GM20431 (cell line): ENCODE data around the gene POC1A.

ENCODE experiments used
- in situ Hi-C: fragments of 300-500 bp; cut with MseI, MboI; formaldehyde crosslinking; loops from one replicate; pipeline ENCODE4 v1.15.0; 2020; ENCODE audit warnings: low sequenced_read_pairs; ENCODE audit not compliant: unreplicated experiment

Gene POC1A

GRCh38 chr3:52134761-52135160 lies 19.5 kb downstream of the POC1A start:
- in situ Hi-C loops, result no loop called here

DNA sequence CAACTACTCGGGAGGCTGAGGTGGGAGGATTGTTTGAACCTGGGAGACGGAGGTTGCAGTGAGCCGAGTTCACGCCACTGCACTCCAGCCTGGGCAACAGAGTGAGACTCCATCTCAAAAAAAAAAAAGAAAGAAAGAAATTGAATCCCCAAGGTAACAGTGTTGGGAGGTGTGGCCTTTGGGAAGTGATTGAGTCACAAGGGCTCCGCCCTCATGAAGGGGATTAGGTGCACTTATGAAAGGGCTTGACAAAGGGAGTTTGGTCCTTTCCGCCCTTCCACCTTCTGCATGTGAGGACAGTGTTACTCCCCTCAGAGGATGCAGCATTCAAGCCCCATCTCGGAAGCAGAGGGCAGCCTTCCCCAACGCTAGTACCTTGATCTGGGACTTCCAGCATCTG lies 21.3 kb downstream of the POC1A start:
- in situ Hi-C loops, result no loop called here

DNA sequence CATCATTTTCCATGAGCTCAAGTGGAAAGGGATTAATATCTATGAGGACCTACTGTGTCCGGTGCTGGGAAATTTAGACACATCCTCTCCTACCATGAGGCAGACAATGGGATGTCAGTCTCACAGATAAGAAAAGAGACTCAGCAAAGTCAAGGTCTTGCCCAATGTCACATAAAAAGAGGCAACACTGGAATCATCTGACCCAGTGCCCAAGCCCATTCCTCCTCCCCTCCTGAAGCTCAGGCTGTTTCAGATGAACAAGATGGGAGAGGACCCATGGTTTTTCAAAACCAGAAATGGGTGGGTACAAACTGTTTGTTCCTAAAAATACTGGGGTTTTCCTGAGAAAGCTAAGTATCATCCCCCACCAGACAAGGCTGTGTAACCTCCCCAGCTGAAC lies 22.2 kb downstream of the POC1A start:
- in situ Hi-C loops, result no loop called here

GRCh38 chr3:52130966-52131622 lies 23.1 kb downstream of the POC1A start:
- in situ Hi-C loops, result no loop called here

- in situ Hi-C loops, result loop anchor here (10.0 kb wide), 1 partner anchor 123 kb away; no protein-coding TSS in a partner anchor
Measured at GRCh38 chr3:52128118-52128683, 26.0 kb downstream of the POC1A start.

- in situ Hi-C loops, result loop anchor here (10.0 kb wide), 1 partner anchor 122 kb away; no protein-coding TSS in a partner anchor
Measured at GRCh38 chr3:52126500-52126899, 27.7 kb downstream of the POC1A start.

DNA sequence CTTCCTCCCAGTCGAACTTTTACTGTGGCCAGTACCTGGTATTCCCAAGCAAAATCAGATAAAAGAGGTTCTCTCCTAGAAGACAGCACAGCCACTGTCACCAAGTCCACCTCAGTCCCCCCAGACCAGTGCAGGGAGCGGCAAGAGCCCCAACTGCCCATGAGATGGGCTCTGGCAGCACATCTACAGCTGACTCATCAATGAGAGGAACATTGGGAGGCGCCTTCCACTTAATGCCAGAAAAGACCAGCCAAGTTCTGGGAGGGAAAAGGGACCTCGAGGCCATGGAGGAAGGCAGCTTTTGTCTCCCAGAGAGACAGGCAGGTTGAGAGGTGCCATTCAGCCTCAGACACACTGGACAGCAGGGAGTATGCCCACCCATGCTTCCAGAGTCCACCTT lies 28.2 kb downstream of the POC1A start:
- in situ Hi-C loops, result loop anchor here (10.0 kb wide), 1 partner anchor 121 kb away; no protein-coding TSS in a partner anchor

DNA sequence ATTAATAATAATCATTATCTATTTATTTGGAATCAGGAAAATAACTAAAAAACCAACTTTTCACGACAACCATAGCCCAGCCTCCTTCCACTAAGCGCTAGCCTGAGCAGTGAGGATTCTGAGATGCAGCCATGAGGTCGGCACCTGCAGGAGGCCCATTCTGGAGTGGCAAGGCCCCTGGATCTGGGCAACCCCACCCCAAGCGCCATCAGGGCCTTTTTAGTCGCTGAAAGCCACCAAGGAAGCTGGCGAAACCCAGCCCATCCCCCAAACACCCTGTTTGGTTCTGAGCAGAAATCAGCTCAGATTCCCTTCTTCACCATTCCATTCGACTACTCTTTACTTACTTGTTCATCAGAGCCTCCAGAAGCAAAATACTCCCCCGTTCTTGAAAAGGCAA lies 29.5 kb downstream of the POC1A start:
- in situ Hi-C loops, result loop anchor here (10.0 kb wide), 1 partner anchor 120 kb away; no protein-coding TSS in a partner anchor

DNA sequence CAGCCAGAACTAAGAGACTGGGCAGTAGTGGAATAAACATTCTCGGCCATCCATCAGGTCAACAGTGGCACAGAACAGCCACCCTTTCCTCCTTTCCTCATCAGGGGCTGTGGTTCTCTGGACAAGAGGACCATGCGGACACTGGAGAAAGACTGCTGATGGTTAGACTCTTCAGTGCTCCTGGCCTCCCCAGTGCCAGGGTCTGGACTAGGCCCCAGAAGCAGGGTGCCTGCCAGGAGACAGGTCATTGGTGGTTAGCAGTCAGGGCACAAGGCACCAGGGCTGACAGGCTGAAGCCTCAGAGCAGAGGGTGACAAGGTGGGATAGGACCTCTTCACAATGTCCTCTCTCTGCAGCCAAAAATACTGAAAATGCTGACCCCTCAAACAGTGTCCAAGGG lies 30.1 kb downstream of the POC1A start:
- in situ Hi-C loops, result loop anchor here (10.0 kb wide), 1 partner anchor 119 kb away; no protein-coding TSS in a partner anchor

DNA sequence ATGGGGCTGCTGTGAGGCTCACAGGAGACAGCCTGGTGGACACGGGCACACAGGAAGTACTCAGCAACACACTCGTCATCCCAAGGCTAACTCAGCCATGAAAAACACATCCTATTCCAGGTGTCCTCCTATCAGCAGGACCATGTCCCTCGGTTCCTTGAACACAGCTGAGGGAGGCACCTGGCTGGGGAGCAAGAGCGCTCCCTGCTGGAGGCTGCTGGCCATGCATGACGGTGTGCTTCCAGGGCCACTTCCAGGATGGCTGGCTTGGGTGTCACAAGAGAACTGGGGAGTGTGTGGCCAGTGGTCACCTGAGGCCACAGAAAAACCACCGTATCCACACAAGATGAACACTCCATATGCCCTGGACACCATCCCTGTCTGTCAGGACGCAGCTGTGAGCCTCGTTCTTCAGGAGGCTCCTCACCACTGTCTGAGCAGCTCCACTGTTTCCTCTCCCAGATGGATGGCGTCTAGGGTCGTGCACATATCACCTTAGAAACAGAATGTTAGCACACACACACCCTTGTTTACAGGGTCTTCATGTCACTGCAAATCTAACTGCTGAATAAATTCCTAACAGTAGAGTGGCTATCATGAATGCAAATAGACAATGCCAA lies 31.0 kb downstream of the POC1A start:
- in situ Hi-C loops, result loop anchor here (10.0 kb wide), 1 partner anchor 118 kb away; no protein-coding TSS in a partner anchor

DNA sequence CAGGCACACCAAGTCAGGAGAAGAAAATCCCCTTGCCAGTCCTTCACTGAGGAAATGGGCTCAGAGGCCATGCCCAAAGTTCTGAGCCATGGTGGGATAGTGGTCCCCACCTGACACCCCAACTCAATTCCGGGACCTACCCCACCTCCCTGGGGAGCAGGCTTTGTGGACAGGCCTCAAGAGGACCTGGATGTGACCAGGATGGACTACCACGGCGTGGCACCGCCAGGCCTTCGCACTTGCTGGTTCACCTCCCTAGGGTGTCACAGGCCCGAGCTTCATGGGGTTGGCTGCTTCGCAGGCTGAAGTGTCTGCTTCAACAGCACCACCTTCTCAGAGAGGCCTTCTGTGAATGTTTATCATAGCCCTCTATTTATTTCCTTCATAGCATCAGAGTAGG lies 31.7 kb downstream of the POC1A start:
- in situ Hi-C loops, result loop anchor here (10.0 kb wide), 1 partner anchor 118 kb away; no protein-coding TSS in a partner anchor

DNA sequence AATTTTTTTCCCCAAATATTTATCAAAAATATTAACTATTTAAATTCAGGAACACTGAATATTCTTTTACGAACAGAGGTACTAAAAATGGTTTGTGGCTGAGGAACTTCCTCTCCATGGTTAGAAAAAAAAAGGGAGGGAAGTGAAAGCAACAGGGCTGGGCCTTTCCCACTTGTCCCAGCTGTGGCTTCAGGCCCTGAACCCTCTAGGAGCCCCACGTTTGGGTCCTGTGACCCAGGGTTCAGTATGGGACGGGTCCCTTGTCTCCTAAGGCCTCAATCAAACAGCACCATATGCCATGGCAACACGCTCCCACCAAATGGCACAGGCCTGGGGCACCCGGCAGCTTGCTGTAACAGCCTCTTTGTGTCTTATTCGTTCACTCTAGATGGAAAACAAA lies 32.4 kb downstream of the POC1A start:
- in situ Hi-C loops, result loop anchor here (10.0 kb wide), 1 partner anchor 117 kb away; no protein-coding TSS in a partner anchor

DNA sequence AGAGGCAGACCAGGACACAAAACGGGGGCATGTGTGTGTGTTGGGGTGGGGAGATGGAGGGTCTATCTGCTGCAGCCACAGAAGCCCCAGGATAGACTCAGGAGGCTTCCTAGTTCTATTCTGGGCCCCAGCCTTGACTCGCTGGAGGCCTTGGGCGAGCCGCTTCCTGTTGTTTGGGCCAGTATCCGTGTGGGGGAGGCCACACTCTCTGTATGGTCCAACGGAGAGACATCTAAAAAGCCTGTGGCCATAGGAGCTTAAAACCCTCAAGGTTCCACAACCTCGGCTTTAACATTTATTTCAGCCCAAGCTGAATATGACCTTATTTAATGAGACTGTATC lies 32.8 kb downstream of the POC1A start:
- in situ Hi-C loops, result loop anchor here (10.0 kb wide), 1 partner anchor 117 kb away; no protein-coding TSS in a partner anchor

DNA sequence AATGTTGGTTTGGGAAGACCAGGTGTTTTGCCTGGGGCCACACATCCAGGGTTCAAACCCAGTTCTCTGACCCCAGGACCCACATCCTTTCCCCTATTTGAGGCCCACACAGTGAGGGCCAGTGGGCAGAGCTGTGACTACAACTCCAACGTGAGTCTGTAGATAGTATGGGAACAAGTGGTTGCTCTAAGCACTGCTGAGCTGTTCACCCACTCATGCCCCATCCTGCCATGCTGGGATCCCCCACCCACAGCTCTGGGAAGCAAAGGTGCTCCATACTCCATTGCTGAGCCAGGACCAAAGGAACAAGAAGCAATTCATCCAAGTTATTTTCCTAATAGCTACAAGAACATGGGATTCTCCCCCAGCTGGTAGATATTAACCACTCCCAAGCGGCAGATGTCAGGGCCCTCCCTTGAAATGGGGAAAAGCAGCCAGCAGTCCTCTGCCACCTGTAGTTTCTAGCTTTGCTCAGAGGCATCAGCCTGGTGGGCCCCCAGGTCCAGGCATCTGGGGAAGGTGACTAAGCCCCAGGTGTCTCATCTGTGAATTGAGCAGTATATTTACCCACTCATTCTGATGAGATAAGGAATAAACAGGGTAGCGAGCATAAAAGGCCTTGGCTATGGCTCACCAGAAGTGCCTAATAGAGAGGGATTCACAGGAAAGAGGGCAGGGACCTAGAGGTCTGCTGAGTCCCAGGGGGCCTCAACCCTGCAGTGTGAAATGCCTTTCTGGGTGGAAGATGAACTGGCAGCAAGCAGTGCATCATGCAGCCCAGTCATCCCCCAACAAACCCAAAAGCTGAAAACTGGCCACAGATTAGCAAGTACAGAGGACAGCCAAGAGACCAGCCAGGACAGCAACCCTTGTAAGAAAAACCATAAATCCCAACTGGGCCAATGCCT lies 33.4 kb downstream of the POC1A start:
- in situ Hi-C loops, result loop anchor here (10.0 kb wide), 1 partner anchor 116 kb away; no protein-coding TSS in a partner anchor

GRCh38 chr3:52119826-52120225 lies 34.4 kb downstream of the POC1A start:
- in situ Hi-C loops, result loop anchor here (10.0 kb wide), 1 partner anchor 115 kb away; no protein-coding TSS in a partner anchor

DNA sequence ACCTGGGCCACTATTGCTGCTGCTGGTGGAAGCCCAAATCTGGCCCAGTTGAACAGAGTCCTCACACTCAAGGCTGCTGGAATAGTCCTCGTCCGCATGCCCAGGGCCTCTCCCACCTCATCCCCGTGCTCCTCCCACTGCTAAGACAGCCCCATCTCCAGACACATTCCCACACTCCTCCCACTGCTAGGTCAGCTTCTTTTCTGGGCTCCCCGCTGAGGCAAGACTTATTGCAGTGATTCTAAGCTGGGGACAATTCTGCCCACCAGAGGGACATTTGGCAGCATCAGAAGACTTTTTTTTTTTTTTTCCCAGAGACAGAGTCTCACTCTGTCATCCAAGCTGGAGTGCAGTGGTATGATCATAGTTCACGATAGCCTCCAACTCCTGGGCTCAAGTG lies 35.1 kb downstream of the POC1A start:
- in situ Hi-C loops, result no loop called here

- in situ Hi-C loops, result no loop called here
Measured at GRCh38 chr3:52118156-52118875, 35.9 kb downstream of the POC1A start.

- in situ Hi-C loops, result no loop called here
Measured at GRCh38 chr3:52117537-52117936, 36.7 kb downstream of the POC1A start.

DNA sequence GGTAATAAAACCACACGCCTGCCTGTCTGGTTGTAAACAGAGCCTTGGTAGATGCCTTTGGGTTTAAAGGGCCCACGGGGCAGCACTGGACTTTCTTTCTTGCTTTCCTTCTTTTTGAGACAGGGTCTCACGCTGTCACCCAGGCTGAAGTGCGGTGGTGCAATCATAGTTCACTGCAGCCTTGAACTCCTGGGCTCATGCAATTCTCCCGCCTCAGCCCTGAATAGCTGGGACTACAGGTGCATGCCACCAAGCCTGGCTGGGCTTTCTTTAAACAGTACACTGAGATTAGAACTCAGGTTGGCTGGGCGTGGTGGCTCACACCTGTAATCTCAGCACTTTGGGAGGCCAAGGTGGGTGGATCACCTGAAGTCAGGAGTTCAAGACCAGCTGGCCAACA lies 42.2 kb downstream of the POC1A start:
- in situ Hi-C loops, result no loop called here
